KOPT-K1 (cell line): ENCODE measurements around the gene GPC6.
"Not testable (repeated sequence)": the region's sequence is repeated elsewhere in the genome, so short reads cannot be mapped to it uniquely, and the experiment has no call there.

Experiments
- H3K27ac ChIP-seq: fragments of 200-600 bp; sonication (generic); 2 replicates; pipeline ENCODE4 v1.5.1; 2016; ENCODE audit warnings: antibody characterized with exemption, mild to moderate bottlenecking, low read depth, low read length; ENCODE audit not compliant: poor library complexity, severe bottlenecking
- H3K36me3 ChIP-seq: fragments of 200-600 bp; sonication (generic); 2 replicates; pipeline ENCODE4 v1.5.1; 2017; ENCODE audit warnings: antibody characterized with exemption, mild to moderate bottlenecking, low read length, moderate library complexity; ENCODE audit not compliant: insufficient read depth
- H3K9me3 ChIP-seq: fragments of 200-600 bp; sonication (generic); 2 replicates; pipeline ENCODE4 v1.5.1; 2017; ENCODE audit warnings: antibody characterized with exemption, low read length, mild to moderate bottlenecking; ENCODE audit not compliant: insufficient read depth, poor library complexity, severe bottlenecking

Gene GPC6

GRCh38 chr13:94188201-94188854 lies 961.7 kb downstream of the GPC6 start:
- no peak overlapping the region for H3K27ac ChIP-seq
- no peaks in the 10 kb centered on the region for H3K36me3 ChIP-seq
- H3K9me3 ChIP-seq: no peaks in the 10 kb centered on the region

- no peak overlapping the region for H3K27ac ChIP-seq
- H3K36me3 ChIP-seq: no peaks in the 10 kb centered on the region
- no peaks in the 10 kb centered on the region for H3K9me3 ChIP-seq
These were observed 965.9 kb downstream of the GPC6 start for GRCh38 chr13:94192431-94192975.

DNA sequence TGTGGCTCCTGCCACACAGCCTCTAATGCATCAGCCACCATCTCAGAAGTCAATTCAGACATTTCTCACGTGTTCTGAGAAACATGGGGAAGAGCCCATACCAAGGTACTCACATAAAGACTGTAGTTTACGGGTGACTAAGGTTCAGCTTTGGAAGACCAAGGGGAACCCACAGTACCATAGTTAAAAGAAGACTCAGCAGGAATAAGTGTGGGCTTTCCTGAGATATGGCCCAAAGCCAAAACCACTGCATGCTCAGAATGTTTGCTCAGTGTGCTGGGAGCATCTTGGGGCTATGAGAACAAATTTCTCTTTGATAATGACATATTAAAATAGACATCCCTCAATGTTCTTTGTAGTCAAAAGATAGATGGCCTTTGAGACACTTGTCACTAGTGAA lies 969.1 kb downstream of the GPC6 start:
- Histone ChIP-seq H3K36me3 (no peaks in the 10 kb centered on the region), H3K27ac (no peak overlapping the region), H3K9me3 (no peaks in the 10 kb centered on the region)

DNA sequence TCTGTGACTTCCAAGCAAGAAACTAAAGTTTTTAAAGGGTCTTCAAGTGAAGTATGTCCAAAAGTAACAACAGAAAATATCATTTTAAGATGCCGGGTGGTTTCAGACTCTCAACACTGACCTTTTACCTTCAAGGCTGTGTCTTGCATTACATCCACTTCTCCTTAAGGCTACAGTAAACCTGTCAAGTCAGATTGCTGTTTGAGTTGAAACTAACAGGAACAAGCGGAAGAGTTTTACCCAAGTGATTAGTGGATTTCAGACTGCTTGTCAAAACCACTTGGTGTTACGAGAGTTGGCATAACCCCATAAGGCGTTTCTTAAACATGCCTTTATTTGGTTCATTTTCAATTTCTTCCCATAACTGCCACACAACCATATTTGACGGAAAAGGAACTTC lies 969.8 kb downstream of the GPC6 start:
- Histone ChIP-seq H3K27ac (no peak overlapping the region), H3K36me3 (no peaks in the 10 kb centered on the region), H3K9me3 (no peaks in the 10 kb centered on the region)

GRCh38 chr13:94198681-94199080 lies 972.1 kb downstream of the GPC6 start:
- H3K36me3 ChIP-seq: no peaks in the 10 kb centered on the region
- no peak overlapping the region for H3K27ac ChIP-seq
- H3K9me3 ChIP-seq: no peaks in the 10 kb centered on the region

DNA sequence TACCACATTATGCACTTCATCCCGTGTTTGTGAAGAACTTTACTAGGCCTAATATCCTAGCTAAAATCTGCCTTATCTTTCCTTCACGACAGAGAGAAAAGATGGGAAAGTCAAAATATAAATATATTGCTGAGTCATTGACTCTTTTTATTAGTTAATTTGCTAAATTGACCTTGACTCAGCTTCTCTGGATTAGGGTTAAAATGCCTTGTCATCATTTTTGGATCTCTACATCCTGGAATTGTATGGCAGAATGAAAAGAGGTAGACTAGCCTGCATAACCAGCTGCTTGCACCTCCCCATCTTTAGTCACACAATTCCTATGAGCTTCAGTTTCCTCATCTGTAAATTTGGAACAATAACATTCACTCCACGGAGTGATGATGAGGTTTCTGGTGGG lies 972.5 kb downstream of the GPC6 start:
- no peaks in the 10 kb centered on the region for H3K36me3 ChIP-seq
- no peaks in the 10 kb centered on the region for H3K9me3 ChIP-seq
- H3K27ac ChIP-seq: no peak overlapping the region

- H3K9me3 ChIP-seq: no peaks in the 10 kb centered on the region
- H3K27ac ChIP-seq: no peak overlapping the region
- H3K36me3 ChIP-seq: no peaks in the 10 kb centered on the region
These were observed 974.4 kb downstream of the GPC6 start for GRCh38 chr13:94201022-94201421.

GRCh38 chr13:94204163-94204562 lies 977.6 kb downstream of the GPC6 start:
- H3K36me3 ChIP-seq: no peaks in the 10 kb centered on the region
- no peaks in the 10 kb centered on the region for H3K9me3 ChIP-seq
- H3K27ac ChIP-seq: no peak overlapping the region

- Histone ChIP-seq H3K36me3 (no peaks in the 10 kb centered on the region), H3K27ac (no peak overlapping the region), H3K9me3 (no peaks in the 10 kb centered on the region)
These were observed 978.3 kb downstream of the GPC6 start for GRCh38 chr13:94204946-94205345.

- Histone ChIP-seq H3K36me3 (no peaks in the 10 kb centered on the region), H3K9me3 (no peaks in the 10 kb centered on the region), H3K27ac (no peak overlapping the region)
These were observed 979.3 kb downstream of the GPC6 start for GRCh38 chr13:94205896-94206295.

DNA sequence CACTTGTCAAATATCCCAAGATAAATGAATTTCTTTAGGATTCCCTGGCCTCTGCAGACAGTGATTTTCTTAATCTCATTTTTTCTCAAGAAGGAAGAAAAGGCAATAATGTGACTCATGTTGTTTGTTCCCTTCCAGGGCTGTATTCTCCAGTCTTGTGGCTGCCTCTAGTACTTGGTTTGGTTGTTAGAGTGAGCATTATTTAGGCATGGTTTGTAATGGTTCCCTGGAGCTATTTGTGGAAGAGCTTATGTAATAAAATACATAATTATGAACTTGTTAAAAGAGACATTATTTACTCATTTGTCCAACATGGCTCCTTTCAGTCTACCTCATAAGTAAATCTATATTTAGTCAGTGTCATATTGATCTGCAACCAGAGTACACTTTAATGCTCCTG lies 982.5 kb downstream of the GPC6 start:
- Histone ChIP-seq H3K36me3 (no peaks in the 10 kb centered on the region), H3K9me3 (no peaks in the 10 kb centered on the region), H3K27ac (no peak overlapping the region)

GRCh38 chr13:94209913-94210312 lies 983.3 kb downstream of the GPC6 start:
- H3K27ac ChIP-seq, H3K36me3 ChIP-seq, H3K9me3 ChIP-seq: not testable (repeated sequence)

DNA sequence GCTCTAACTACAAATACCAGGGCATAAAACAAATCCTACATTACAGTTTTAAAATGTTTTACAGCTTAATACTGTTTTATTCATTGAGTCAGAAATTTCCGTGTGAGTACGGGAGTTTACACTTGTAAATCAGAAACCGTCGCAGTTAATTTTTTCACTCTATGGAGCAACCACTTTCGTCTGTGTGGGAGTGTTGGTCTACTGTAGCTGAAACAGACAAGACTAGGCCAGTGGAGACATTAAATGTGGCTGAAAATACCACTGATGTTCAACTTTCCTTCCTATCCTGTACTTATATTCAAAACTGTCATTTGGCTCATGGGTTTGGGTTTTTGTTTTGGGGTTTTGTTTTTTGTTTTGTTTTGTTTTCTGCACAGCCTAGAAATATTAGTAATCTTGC lies 984.2 kb downstream of the GPC6 start:
- H3K27ac ChIP-seq: no peak overlapping the region
- H3K36me3 ChIP-seq: no peaks in the 10 kb centered on the region
- no peaks in the 10 kb centered on the region for H3K9me3 ChIP-seq

DNA sequence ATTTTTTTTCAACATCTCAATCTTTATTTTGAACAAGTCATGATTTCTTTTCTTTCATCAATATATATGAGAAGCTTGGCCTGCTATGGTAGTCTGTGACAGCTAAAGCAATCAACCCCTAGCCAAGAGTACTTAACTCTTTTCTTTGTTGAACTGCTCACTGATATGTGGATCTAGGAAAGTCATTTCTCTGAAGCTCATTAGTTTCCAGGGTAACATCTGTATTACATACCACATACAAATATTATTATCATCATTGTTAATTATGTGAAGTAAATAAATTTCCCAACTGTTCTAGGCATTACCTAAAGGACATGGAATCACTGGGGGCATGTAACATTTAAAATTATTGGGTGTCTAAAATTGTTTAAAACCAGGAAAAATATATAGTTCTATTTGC lies 985.6 kb downstream of the GPC6 start:
- no peaks in the 10 kb centered on the region for H3K36me3 ChIP-seq
- no peaks in the 10 kb centered on the region for H3K9me3 ChIP-seq
- H3K27ac ChIP-seq: no peak overlapping the region

- no peaks in the 10 kb centered on the region for H3K9me3 ChIP-seq
- no peaks in the 10 kb centered on the region for H3K36me3 ChIP-seq
- H3K27ac ChIP-seq: no peak overlapping the region
These were observed 987.5 kb downstream of the GPC6 start for GRCh38 chr13:94214121-94214520.

DNA sequence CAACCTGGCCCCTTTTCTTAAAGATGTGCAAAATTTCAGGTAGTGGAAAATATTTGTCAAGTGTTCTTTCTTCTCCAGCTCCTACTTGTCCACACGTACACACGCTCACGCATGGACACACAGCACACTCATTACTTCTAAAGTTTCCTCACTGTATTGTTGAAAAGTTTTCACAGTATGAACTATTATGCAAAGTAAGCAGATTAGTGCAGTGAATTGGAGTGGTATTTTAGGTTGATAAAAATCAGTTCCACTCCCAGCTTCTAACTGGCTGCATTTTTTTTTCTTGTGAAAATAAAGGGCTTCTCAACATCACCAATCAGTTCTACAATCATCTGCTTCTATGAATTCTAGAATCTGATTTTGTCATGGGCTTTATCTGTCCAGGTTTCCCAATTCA lies 988.4 kb downstream of the GPC6 start:
- no peaks in the 10 kb centered on the region for H3K36me3 ChIP-seq
- no peak overlapping the region for H3K27ac ChIP-seq

More for the DNA sequence above, 988.4 kb downstream of the GPC6 start:
- H3K9me3 ChIP-seq: no peaks in the 10 kb centered on the region
